ENCODE results near the gene EXD1. TPM values are rescaled to one million over a fixed set of nuclear protein-coding genes. Genes with fewer than 3 reads are reported as not detected.
"Not testable (repeated sequence)": the region's sequence is repeated elsewhere in the genome, so short reads cannot be mapped to it uniquely, and the experiment has no call there.

Gene EXD1
- total and polyA plus RNA-seq, 8 donors, result not detected

DNA sequence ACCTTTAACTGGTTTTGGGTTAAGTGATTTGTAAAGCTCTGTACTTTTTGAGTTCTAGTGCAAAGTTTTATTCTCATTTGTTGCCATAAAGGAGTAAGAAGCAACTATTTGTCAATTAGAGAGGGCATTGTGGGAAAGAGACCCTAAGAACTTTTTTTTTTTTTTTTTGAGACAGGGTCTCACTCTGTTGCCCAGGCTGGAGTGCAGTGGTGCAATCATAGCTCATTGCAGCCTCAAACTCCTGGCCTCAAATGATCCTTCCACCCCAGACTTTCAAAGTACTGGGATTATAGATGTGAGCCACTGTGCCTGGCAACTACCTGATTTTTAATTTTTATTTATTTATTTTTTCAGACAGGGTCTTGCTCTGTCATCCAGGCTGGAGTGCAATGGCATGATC, 5.4 kb upstream of the EXD1 start:
- Histone ChIP-seq H3K9me3 (no peaks in the 10 kb centered on the region), H3K36me3 (peaks cover 0 to 7% (median 2%) of the 10 kb centered on the region in 4 donors), H3K4me3 (no peak overlapping the region), H3K27ac (peak overlapping the region in 2 of 5 donors; percentile 24), H3K27me3 (no peaks in the 10 kb centered on the region), H3K4me1 (peaks cover 10 to 72% (median 57%) of the 10 kb centered on the region in 4 donors)
- DNase-seq, result no peak
- intact Hi-C loops (cut with DNase I; ENCODE audit: low total_unique reads), result no loop called here
- TF ChIP-seq, protein P1, sequence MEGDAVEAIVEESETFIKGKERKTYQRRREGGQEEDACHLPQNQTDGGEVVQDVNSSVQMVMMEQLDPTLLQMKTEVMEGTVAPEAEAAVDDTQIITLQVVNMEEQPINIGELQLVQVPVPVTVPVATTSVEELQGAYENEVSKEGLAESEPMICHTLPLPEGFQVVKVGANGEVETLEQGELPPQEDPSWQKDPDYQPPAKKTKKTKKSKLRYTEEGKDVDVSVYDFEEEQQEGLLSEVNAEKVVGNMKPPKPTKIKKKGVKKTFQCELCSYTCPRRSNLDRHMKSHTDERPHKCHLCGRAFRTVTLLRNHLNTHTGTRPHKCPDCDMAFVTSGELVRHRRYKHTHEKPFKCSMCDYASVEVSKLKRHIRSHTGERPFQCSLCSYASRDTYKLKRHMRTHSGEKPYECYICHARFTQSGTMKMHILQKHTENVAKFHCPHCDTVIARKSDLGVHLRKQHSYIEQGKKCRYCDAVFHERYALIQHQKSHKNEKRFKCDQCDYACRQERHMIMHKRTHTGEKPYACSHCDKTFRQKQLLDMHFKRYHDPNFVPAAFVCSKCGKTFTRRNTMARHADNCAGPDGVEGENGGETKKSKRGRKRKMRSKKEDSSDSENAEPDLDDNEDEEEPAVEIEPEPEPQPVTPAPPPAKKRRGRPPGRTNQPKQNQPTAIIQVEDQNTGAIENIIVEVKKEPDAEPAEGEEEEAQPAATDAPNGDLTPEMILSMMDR (IDR thresholded peaks at IDR 0.05), result no peak
- TF ChIP-seq POLR2AphosphoS5 (IDR thresholded peaks at IDR 0.05) (no peak), POLR2A (IDR thresholded peaks at IDR 0.05) (no peak), EP300 (IDR thresholded peaks at IDR 0.05) (no peak)

DNA sequence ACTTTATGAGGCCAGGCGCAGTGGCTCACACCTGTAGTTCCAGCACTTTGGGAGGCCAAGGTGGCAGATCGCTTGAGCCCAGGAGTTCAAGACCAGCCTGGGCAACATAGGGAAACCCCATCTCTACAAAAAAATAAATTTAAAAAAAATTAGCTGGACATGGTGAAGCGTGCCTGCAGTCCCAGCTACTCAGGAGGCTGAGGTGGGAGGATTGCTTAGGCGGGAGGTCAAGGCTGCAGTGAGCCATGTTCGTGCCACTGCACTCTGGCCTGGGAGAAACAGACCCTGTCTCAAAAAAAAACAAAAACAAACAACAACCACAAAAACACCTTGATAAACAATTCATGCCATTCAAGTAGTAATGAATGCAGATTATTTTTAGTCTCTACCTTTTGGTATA, 4.7 kb upstream of the EXD1 start:
- H3K36me3 ChIP-seq; H3K9me3 ChIP-seq; H3K4me3 ChIP-seq; H3K27me3 ChIP-seq; DNase-seq; intact Hi-C loops (cut with DNase I; ENCODE audit: low total_unique reads): not testable (repeated sequence)
- 89 to 96% (median 92%) methylated on average over 5 of the region's 5 CpGs for WGBS, 5 donors
- H3K4me1 ChIP-seq, result peaks cover 15 to 71% (median 55%) of the 10 kb centered on the region in 4 donors
- H3K27ac ChIP-seq, result peak overlapping the region in 2 of 5 donors; percentile 24

DNA sequence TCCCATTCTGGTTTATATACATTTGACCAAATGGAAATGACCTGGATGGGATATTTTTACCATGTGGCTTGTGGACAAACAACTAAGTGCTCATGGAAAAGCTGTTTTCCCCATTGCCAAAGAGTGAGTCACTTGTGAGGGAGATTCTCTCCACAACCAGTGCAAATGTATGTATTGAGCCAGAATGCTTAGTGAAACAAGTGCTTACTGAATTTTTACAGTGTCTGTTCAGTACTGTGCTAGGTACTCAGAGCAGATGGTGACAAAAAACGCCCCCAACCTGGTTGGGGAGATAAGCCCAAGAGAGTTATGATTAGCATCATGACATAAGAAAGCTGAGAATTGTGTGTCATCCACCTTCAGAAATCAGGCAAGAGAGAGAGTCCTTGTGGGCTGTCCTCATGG, 2.8 kb upstream of the EXD1 start:
- intact Hi-C loops (cut with DNase I; ENCODE audit: low total_unique reads), result no loop called here
- no peaks in the 10 kb centered on the region for H3K9me3 ChIP-seq
- H3K4me3 ChIP-seq, result peak overlapping the region in 1 of 4 donors; percentile 72
- WGBS, 5 donors, result 31 to 48% (median 42%) methylated on average over 1 of the region's 1 CpG
- peak overlapping the region in 4 of 5 donors; percentile 18 to 96 (median 94) for H3K27ac ChIP-seq
- peaks cover 16 to 60% (median 48%) of the 10 kb centered on the region in 4 donors for H3K4me1 ChIP-seq
- no peaks in the 10 kb centered on the region for H3K27me3 ChIP-seq
- TF ChIP-seq, protein P1 (IDR thresholded peaks at IDR 0.05), result no peak
- TF ChIP-seq POLR2AphosphoS5 (IDR thresholded peaks at IDR 0.05), result peak in 1 of 3 donors; percentile 19
- no peak for TF ChIP-seq POLR2A (IDR thresholded peaks at IDR 0.05)
- TF ChIP-seq EP300 (IDR thresholded peaks at IDR 0.05), result no peak
- no peak for DNase-seq
- peaks cover 0 to 7% (median 2%) of the 10 kb centered on the region in 4 donors for H3K36me3 ChIP-seq

DNA sequence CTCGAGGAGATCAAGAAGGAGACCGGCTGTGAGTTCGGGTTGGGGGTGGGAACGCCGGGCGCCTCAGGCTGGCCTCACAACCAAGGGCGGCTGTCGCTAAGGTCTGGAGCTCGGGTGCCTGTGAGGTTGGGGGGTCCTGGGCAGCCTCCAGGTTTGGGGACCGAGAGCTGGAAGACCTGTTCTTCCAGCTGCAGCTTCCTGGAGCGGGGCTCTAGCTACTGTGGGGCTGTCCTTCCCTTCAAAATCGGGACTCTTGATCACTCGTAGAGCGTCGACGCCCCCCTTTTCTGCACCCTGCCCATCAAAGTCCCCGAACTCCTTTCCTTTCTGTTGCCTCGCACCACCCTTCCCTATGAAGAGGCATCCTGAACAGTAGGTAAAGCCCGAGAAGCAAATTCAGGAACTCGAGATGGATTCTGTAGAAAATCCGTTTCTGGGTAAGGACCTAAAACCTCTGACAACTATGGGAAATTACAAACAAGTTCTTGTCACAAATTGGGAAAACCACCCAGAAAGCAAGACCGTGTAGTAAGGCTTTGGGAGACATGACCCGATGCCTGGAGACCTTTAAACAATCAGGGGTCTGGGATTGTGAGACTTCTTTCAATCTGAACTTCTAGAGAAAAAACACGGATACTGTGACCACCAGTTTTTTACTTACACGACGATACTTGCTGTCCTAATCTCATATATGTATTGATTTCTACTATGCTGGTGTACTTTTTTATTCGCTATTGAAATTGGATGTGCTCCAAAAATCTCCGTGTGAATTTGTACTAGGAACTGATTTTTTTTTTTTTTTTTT, 1.1 kb upstream of the EXD1 start:
- H3K27ac ChIP-seq, result peak overlapping the region; percentile 88 to 97 (median 94)

More for the DNA sequence above, 1.1 kb upstream of the EXD1 start:
- Histone ChIP-seq H3K4me3 (peak overlapping the region; percentile 69 to 85 (median 76)), H3K4me1 (peaks cover 16 to 50% (median 40%) of the 10 kb centered on the region in 4 donors), H3K36me3 (no peaks in the 10 kb centered on the region), H3K9me3 (no peaks in the 10 kb centered on the region), H3K27me3 (no peaks in the 10 kb centered on the region)
- 2 to 4% (median 3%) methylated on average over 18 to 28 of the region's 28 CpGs for WGBS, 5 donors
- DNase-seq, result peak in 1 of 2 donors; percentile 49
- intact Hi-C loops (cut with DNase I; ENCODE audit: low total_unique reads), result no loop called here
- TF ChIP-seq POLR2AphosphoS5 (IDR thresholded peaks at IDR 0.05), result no peak
- TF ChIP-seq POLR2A (IDR thresholded peaks at IDR 0.05), result no peak
- no peak for TF ChIP-seq EP300 (IDR thresholded peaks at IDR 0.05)
- TF ChIP-seq, protein P1 (IDR thresholded peaks at IDR 0.05), result no peak
